ENCODE data around the gene AHDC1. TPM values are rescaled to one million over a fixed set of nuclear protein-coding genes. Genes with fewer than 3 reads are reported as not detected.

The AHDC1 gene
- total and polyA plus RNA-seq, 9 of the 15 experiments (the other 6 are each of a cell fraction or from before 2014, with no cell fraction given) = 0.21 to 36.4 (median 4.7) TPM

GRCh38 chr1:27635396-27636142 lies 31.6 kb upstream of the AHDC1 start:
- Histone ChIP-seq H4K20me1 (replicated peaks; ENCODE audit: control insufficient read depth, insufficient read depth, low read length) (no peaks in the 10 kb centered on the region), H3K4me1 (replicated peaks in 1 of 2; ENCODE audit: control insufficient read depth in 2 of 2, insufficient read depth in 2 of 2, low read length in 2 of 2) (peaks cover 11 to 17% of the 10 kb centered on the region in 2 experiments; a peak in 4 of 5 replicates), H3K4me3 (no peak overlapping the region), H3K79me2 (ENCODE audit: control insufficient read depth, insufficient read depth, low read length) (no peaks in the 10 kb centered on the region), H3K9me1 (ENCODE audit: control insufficient read depth, insufficient read depth, low read length) (no peaks in the 10 kb centered on the region), H3K27ac (ENCODE audit: extremely low read depth, low read depth, low read length) (no peak overlapping the region), H3K9me3 (replicated peaks; ENCODE audit: control insufficient read depth, insufficient read depth, low read depth, low read length) (no peaks in the 10 kb centered on the region), H3K27me3 (ENCODE audit: control insufficient read depth in 2 of 2, insufficient read depth in 2 of 2, low read length in 2 of 2) (peaks cover 3 to 20% of the 10 kb centered on the region in 2 experiments; a peak in 3 of 5 replicates), H2AFZ (ENCODE audit: low read depth, low read length) (no peak overlapping the region), H3K4me2 (ENCODE audit: insufficient read depth, low read length) (no peak overlapping the region), H3K9ac (ENCODE audit: insufficient read depth in 1 of 2, low read depth in 2 of 2, low read length in 2 of 2) (no peak overlapping the region), H3K36me3 (ENCODE audit: control insufficient read depth, insufficient read depth, low read length) (no peaks in the 10 kb centered on the region)
- CTCF ChIA-PET (ENCODE audit: low intra/inter-chr PET ratio) = no interaction called here
- DNase-seq (ENCODE audit: extremely low read depth in 1 of 4, low spot score in 3 of 4) (no peak), ATAC-seq (no peak), FAIRE-seq (no peak)
- BruUV-seq (replicated peaks) = no TSS peak
- in situ Hi-C loops (cut with MboI) = no loop called here
- TF ChIP-seq GATAD2B (IDR thresholded peaks at IDR 0.05; ENCODE audit: borderline replicate concordance) (no peak), CTCFL (IDR thresholded peaks at IDR 0.05; ENCODE audit: borderline replicate concordance, insufficient read depth, low read depth, low read length, poor library complexity, severe bottlenecking) (no peak), GTF2B (IDR thresholded peaks at IDR 0.05; ENCODE audit: extremely low read depth, insufficient read length) (no peak), MEF2A (IDR thresholded peaks at IDR 0.05; ENCODE audit: control insufficient read depth, low read depth, low read length) (no peak), ESRRB (CRISPR knock-in tag; IDR thresholded peaks at IDR 0.05; ENCODE audit: borderline replicate concordance) (no peak), SRSF3 (IDR thresholded peaks at IDR 0.05; ENCODE audit: insufficient read depth, low read length) (no peak), ZNF347 (CRISPR knock-in tag; IDR thresholded peaks at IDR 0.05; ENCODE audit: low read depth) (no peak), ZNF431 (CRISPR knock-in tag; IDR thresholded peaks at IDR 0.05) (no peak), SETDB1 (IDR thresholded peaks at IDR 0.05; ENCODE audit: low read length) (no peak), POU5F1 (IDR thresholded peaks at IDR 0.05; ENCODE audit: borderline replicate concordance, low read depth, low read length, partially characterized antibody) (no peak), ZNF133 (CRISPR knock-in tag; IDR thresholded peaks at IDR 0.05) (no peak), LCOR (CRISPR knock-in tag; IDR thresholded peaks at IDR 0.05) (no peak), HNRNPUL1 (IDR thresholded peaks at IDR 0.05; ENCODE audit: low read length) (no peak), SRSF7 (optimal IDR thresholded peaks at IDR 0.05; ENCODE audit: low read depth, low read length) (no peak), GATAD2A (IDR thresholded peaks at IDR 0.05) (no peak)
- intact Hi-C loops (cut with micrococcal nuclease) = no loop called here
- WGBS (ENCODE audit: insufficient coverage, low coverage, missing lambda C conversion rate) = 46% methylated on average over 11 of the region's 11 CpGs
- POLR2A ChIA-PET = interaction anchor here (0.6 to 1.2 kb wide), 3 partner anchors 14 to 333 kb away, joined by 3 to 4 read pairs (median 4); no protein-coding TSS in a partner anchor

Measured in K562 (cell line).